B cell (primary cell): Measurements from ENCODE around the gene ADGRD1. TPM values are rescaled to one million over a fixed set of nuclear protein-coding genes. Genes with fewer than 3 reads are reported as not detected.

Source experiments
- ATAC-seq: fragments of 200-7000 bp; cut with Tn5 transposase; one replicate; pipeline ENCODE4 v1.10.0; 2021; ENCODE audit warnings: low read depth, mild to moderate bottlenecking, moderate number of reproducible peaks, moderate library complexity
- CTCF ChIA-PET: fragments of 350-600 bp; sonication (Branson Sonifier 250); formaldehyde crosslinking; loops from one replicate; lab custom pipeline; 2021; ENCODE audit warnings: antibody characterized with exemption, inconsistent platforms; lab: Charles Lee
- POLR2A ChIA-PET: fragments of 350-600 bp; sonication (Branson Sonifier 250); formaldehyde crosslinking; loops from one replicate; lab custom pipeline; 2021; ENCODE audit warnings: antibody characterized with exemption; lab: Charles Lee
- DNase-seq: peaks from one replicate; pipeline ENCODE4 v3.0.0; 2013
- H2AFZ ChIP-seq: 2 replicates; pipeline ENCODE4 v1.6.1; 2012; ENCODE audit warnings: mild to moderate bottlenecking, low read depth, low read length; ENCODE audit not compliant: insufficient read depth, poor library complexity, severe bottlenecking
- H3K27ac ChIP-seq, 2 donors: 1 replicate in 1 of 2; 2 replicates in 1 of 2; pipeline ENCODE4 v1.5.1; 2012 to 2013; ENCODE audit warnings: low read length in 2 of 2, mild to moderate bottlenecking in 2 of 2, moderate library complexity in 1 of 2
- H3K27me3 ChIP-seq, 4 experiments: fragments of 200-600 bp in 1 of 4; sonication (generic) in 1 of 4; replicated peaks in 1 of 4; 1 replicate in 2 of 4; 2 replicates in 2 of 4; pipeline versions ENCODE4 v1.6.1 to v1.7.0; 2013 to 2016; ENCODE audit warnings: low read length in 3 of 4, mild to moderate bottlenecking in 2 of 4, mixed read lengths in 1 of 4, moderate library complexity in 1 of 4; ENCODE audit not compliant: insufficient read depth in 4 of 4, control insufficient read depth in 3 of 4; ENCODE audit errors: control extremely low read depth in 1 of 4
- H3K36me3 ChIP-seq, 2 experiments: replicated peaks in 1 of 2; 1 replicate in 1 of 2; 2 replicates in 1 of 2; pipeline versions ENCODE4 v1.6.1 to v1.7.1; 2013; ENCODE audit warnings: low read length in 1 of 2; ENCODE audit not compliant: insufficient read depth in 2 of 2, control insufficient read depth in 1 of 2; ENCODE audit errors: control extremely low read depth in 1 of 2, extremely low read depth in 1 of 2
- H3K4me1 ChIP-seq, 2 donors: fragments of 200-600 bp in 1 of 2; sonication (generic) in 1 of 2; 1 replicate in 1 of 2; 2 replicates in 1 of 2; pipeline versions ENCODE4 v1.5.1 to v1.6.1; 2013 to 2017; ENCODE audit warnings: low read length in 2 of 2; ENCODE audit not compliant: control insufficient read depth in 2 of 2, insufficient read depth in 2 of 2
- H3K4me2 ChIP-seq: replicated peaks from 2 replicates; pipeline ENCODE3; 2012; ENCODE audit warnings: mild to moderate bottlenecking, low read depth, low read length; ENCODE audit not compliant: poor library complexity, severe bottlenecking
- H3K4me3 ChIP-seq, 5 experiments: fragments of 200-600 bp in 1 of 5; sonication (generic) in 1 of 5; 1 replicate in 3 of 5; 2 replicates in 2 of 5; pipeline versions ENCODE4 v1.5.1 to v1.7.0; 2011 to 2016; ENCODE audit warnings: low read length in 4 of 5, mild to moderate bottlenecking in 4 of 5, low read depth in 2 of 5, control low read depth in 1 of 5, moderate library complexity in 1 of 5; ENCODE audit not compliant: insufficient read depth in 1 of 5; ENCODE audit errors: control extremely low read depth in 1 of 5, extremely low read depth in 1 of 5
- H3K79me2 ChIP-seq: fragments of 200-600 bp; sonication (generic); one replicate; pipeline ENCODE4 v1.6.0; 2016; ENCODE audit warnings: low read length; ENCODE audit not compliant: control insufficient read depth, insufficient read depth
- H3K9ac ChIP-seq: fragments of 200-600 bp; sonication (generic); 2 replicates; pipeline ENCODE4 v1.6.1; 2017; ENCODE audit warnings: mild to moderate bottlenecking, low read length, moderate library complexity
- H3K9me3 ChIP-seq, 3 donors: one replicate each; pipeline versions ENCODE4 v1.6.1 to v1.7.1; 2013; ENCODE audit warnings: low read length in 2 of 3; ENCODE audit not compliant: control insufficient read depth in 2 of 3, insufficient read depth in 1 of 3; ENCODE audit errors: control extremely low read depth in 1 of 3
- H4K20me1 ChIP-seq: 2 replicates; pipeline ENCODE4 v1.6.0; 2012; ENCODE audit warnings: mild to moderate bottlenecking, low read length; ENCODE audit not compliant: insufficient read depth, control insufficient read depth, poor library complexity, severe bottlenecking
- H3K27ac Mint-ChIP-seq: one replicate; pipeline ENCODE4 v1.8.0; 2021; ENCODE audit warnings: mixed read lengths
- H3K27me3 Mint-ChIP-seq: one replicate; pipeline ENCODE4 v1.8.0; 2021; ENCODE audit warnings: mixed read lengths
- H3K4me1 Mint-ChIP-seq: one replicate; pipeline ENCODE4 v1.8.0; 2021; ENCODE audit warnings: mixed read lengths
- H3K4me3 Mint-ChIP-seq: one replicate; pipeline ENCODE4 v1.8.0; 2021; ENCODE audit warnings: mixed read lengths
- H3K9me3 Mint-ChIP-seq: one replicate; pipeline ENCODE4 v1.8.0; 2022; ENCODE audit warnings: mixed read lengths; ENCODE audit not compliant: insufficient read depth
- EZH2 ChIP-seq: IDR thresholded peaks from 2 replicates; pipeline ENCODE4 v1.6.1; 2012; ENCODE audit warnings: borderline replicate concordance, low read depth, mild to moderate bottlenecking, moderate library complexity, low read length; ENCODE audit not compliant: insufficient read depth, poor library complexity, severe bottlenecking
- WGBS: methylation state at CpG from one replicate; pipeline ENCODE4 v1.1.5; 2013; ENCODE audit warnings: missing lambda C conversion rate; ENCODE audit not compliant: insufficient coverage; 5-methylcytosine and 5-hydroxymethylcytosine counted together
- intact Hi-C: fragments of 100-400 bp; cut with micrococcal nuclease; formaldehyde crosslinking; loops from one replicate; pipeline ENCODE4 v1.10.0; 2022
- polyA plus RNA-seq: library from polyadenylated mRNA; depleted of rRNA; stranded (reverse); fragments of >200 nt; gene quantifications from 2 replicates; pipeline ENCODE4 v1.2.3, GENCODE V29; 2012
- total RNA-seq, 2 donors: library from RNA; stranded (reverse); fragments of 120-200 nt in 1 of 2; gene quantifications; 1 replicate in 1 of 2; 2 replicates in 1 of 2; pipeline versions ENCODE4 v1.2.3 to v1.2.4, GENCODE V29; 2013 to 2022
- TF ChIP-seq, protein P1 (sequence below): fragments of 200-600 bp; IDR thresholded peaks from one replicate; pipeline ENCODE4 v1.8.0; 2022; ENCODE audit warnings: antibody characterized with exemption, mild to moderate bottlenecking

ADGRD1 gene
- total and polyA plus RNA-seq, 2 donors (not counting 1 experiment from before 2014, with no cell fraction given): 1.1 to 2.2 TPM

- no peak overlapping the region for H3K4me3 Mint-ChIP-seq
- intact Hi-C loops: no loop called here
- no peaks in the 10 kb centered on the region for H3K36me3 ChIP-seq
- CTCF ChIA-PET: no interaction called here
- H3K27me3 ChIP-seq: peaks cover 0 to 8% (median 0%) of the 10 kb centered on the region in 4 experiments
- peaks cover 4% of the 10 kb centered on the region for H3K9me3 Mint-ChIP-seq
- peaks cover 27% of the 10 kb centered on the region for H3K27me3 Mint-ChIP-seq
- H3K4me2 ChIP-seq: no peak overlapping the region
- H4K20me1 ChIP-seq: no peaks in the 10 kb centered on the region
- no peaks in the 10 kb centered on the region for H3K4me1 Mint-ChIP-seq
- no peak overlapping the region for H3K9ac ChIP-seq
- H3K4me3 ChIP-seq: no peak overlapping the region
- no peaks in the 10 kb centered on the region for H3K4me1 ChIP-seq
- TF ChIP-seq EZH2: no peak
- TF ChIP-seq, protein P1, sequence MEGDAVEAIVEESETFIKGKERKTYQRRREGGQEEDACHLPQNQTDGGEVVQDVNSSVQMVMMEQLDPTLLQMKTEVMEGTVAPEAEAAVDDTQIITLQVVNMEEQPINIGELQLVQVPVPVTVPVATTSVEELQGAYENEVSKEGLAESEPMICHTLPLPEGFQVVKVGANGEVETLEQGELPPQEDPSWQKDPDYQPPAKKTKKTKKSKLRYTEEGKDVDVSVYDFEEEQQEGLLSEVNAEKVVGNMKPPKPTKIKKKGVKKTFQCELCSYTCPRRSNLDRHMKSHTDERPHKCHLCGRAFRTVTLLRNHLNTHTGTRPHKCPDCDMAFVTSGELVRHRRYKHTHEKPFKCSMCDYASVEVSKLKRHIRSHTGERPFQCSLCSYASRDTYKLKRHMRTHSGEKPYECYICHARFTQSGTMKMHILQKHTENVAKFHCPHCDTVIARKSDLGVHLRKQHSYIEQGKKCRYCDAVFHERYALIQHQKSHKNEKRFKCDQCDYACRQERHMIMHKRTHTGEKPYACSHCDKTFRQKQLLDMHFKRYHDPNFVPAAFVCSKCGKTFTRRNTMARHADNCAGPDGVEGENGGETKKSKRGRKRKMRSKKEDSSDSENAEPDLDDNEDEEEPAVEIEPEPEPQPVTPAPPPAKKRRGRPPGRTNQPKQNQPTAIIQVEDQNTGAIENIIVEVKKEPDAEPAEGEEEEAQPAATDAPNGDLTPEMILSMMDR: no peak
- H3K79me2 ChIP-seq: no peaks in the 10 kb centered on the region
- no peak overlapping the region for H3K27ac ChIP-seq
- no peak overlapping the region for H2AFZ ChIP-seq
- H3K27ac Mint-ChIP-seq: no peak overlapping the region
- POLR2A ChIA-PET: no interaction called here
- WGBS: 83% methylated on average over 38 of the region's 38 CpGs
- H3K9me3 ChIP-seq: no peaks in the 10 kb centered on the region
- ATAC-seq (no peak), DNase-seq (no peak)
Observed at GRCh38 chr12:130933269-130933995, 20.3 kb upstream of the ADGRD1 start.

GRCh38 chr12:130934753-130935152, 19.0 kb upstream of the ADGRD1 start:
- no peaks in the 10 kb centered on the region for H3K4me1 ChIP-seq
- CTCF ChIA-PET: no interaction called here

More at GRCh38 chr12:130934753-130935152, 19.0 kb upstream of the ADGRD1 start:
- intact Hi-C loops: no loop called here
- Histone ChIP-seq H3K27me3 (peaks cover 0 to 6% (median 0%) of the 10 kb centered on the region in 4 experiments), H3K79me2 (no peaks in the 10 kb centered on the region), H4K20me1 (no peaks in the 10 kb centered on the region), H3K36me3 (no peaks in the 10 kb centered on the region), H2AFZ (no peak overlapping the region), H3K4me2 (no peak overlapping the region), H3K4me3 (no peak overlapping the region), H3K27ac (no peak overlapping the region), H3K9ac (no peak overlapping the region), H3K9me3 (peaks cover 0 to 5% (median 2%) of the 10 kb centered on the region in 3 donors)
- 72% methylated on average over 2 of the region's 2 CpGs for WGBS
- Mint-ChIP-seq H3K9me3 (peaks cover 4% of the 10 kb centered on the region), H3K4me3 (no peak overlapping the region), H3K27ac (no peak overlapping the region), H3K4me1 (no peaks in the 10 kb centered on the region), H3K27me3 (peaks cover 18% of the 10 kb centered on the region)
- POLR2A ChIA-PET: no interaction called here
- TF ChIP-seq, protein P1: no peak
- TF ChIP-seq EZH2: no peak
- no peak for ATAC-seq
- DNase-seq: no peak
